Upper lobe of left lung (tissue), 6 donors: Measurements from ENCODE around the gene ELP1. TPM values are rescaled to one million over a fixed set of nuclear protein-coding genes. Genes with fewer than 3 reads are reported as not detected.

ENCODE experiments used
- ATAC-seq, 2 donors: fragments of 200-7000 bp; cut with Tn5 transposase; one replicate each; pipeline ENCODE4 v1.9.1; 2022; ENCODE audit warnings: mild to moderate bottlenecking in 2 of 2, moderate library complexity in 2 of 2; ENCODE audit not compliant: low FRiP score in 2 of 2
- DNase-seq, 2 donors: peaks; one replicate each; pipeline ENCODE4 v3.0.0-alpha.2; 2019 to 2020
- H3K27ac ChIP-seq, 4 donors: fragments of 200-600 bp; sonication (generic); one replicate each; pipeline ENCODE4 v1.5.1; 2016 to 2019
- H3K27me3 ChIP-seq, 4 donors: fragments of 200-600 bp; sonication (generic); one replicate each; pipeline ENCODE4 v1.5.1; 2017 to 2019
- H3K36me3 ChIP-seq, 4 donors: fragments of 200-600 bp; sonication (generic); one replicate each; pipeline ENCODE4 v1.5.1; 2016 to 2019
- H3K4me1 ChIP-seq, 4 donors: fragments of 200-600 bp; sonication (generic); one replicate each; pipeline ENCODE4 v1.5.1; 2018 to 2019
- H3K4me3 ChIP-seq, 4 donors: fragments of 200-600 bp; sonication (generic); one replicate each; pipeline ENCODE4 v1.5.1; 2017 to 2019; ENCODE audit warnings: mild to moderate bottlenecking in 2 of 4, moderate library complexity in 1 of 4
- H3K9me3 ChIP-seq, 4 donors: fragments of 200-600 bp; sonication (generic); one replicate each; pipeline ENCODE4 v1.5.1; 2018 to 2019
- CTCF ChIP-seq, 6 experiments: fragments of 450-650 bp in 4 of 6; fragments of 200-600 bp in 2 of 6; sonication (generic) in 2 of 6; IDR thresholded peaks; one replicate each; pipeline ENCODE4 v1.5.1; 2016 to 2019; ENCODE audit warnings: antibody characterized with exemption in 6 of 6
- EP300 ChIP-seq, 4 donors: sonication (generic); formaldehyde crosslinking; IDR thresholded peaks; one replicate each; pipeline ENCODE4 v1.5.1; 2017; ENCODE audit warnings: antibody characterized with exemption in 4 of 4, control low read depth in 2 of 4
- POLR2A ChIP-seq, 4 donors: fragments of 450-650 bp; IDR thresholded peaks; one replicate each; pipeline ENCODE4 v1.5.1; 2016 to 2017; ENCODE audit warnings: antibody characterized with exemption in 4 of 4, mild to moderate bottlenecking in 2 of 4
- POLR2AphosphoS5 ChIP-seq, 2 donors: sonication (generic); formaldehyde crosslinking; IDR thresholded peaks; one replicate each; pipeline ENCODE4 v1.5.1; 2017; ENCODE audit warnings: antibody characterized with exemption in 2 of 2
- WGBS, 2 donors: methylation state at CpG; one replicate each; pipeline ENCODE4 v1.1.5; 2017 to 2018; 5-methylcytosine and 5-hydroxymethylcytosine counted together
- small RNA-seq, 4 donors: library from RNA; depleted of rRNA; stranded (forward); fragments of <200 nt; gene quantifications; one replicate each; pipeline ENCODE3, GENCODE V24; 2016
- total RNA-seq, 6 donors: library from RNA; depleted of rRNA in 4 of 6; stranded (reverse); fragments of >200 nt in 4 of 6; gene quantifications; one replicate each; pipeline versions ENCODE4 v1.1.0 to v1.2.1, GENCODE V29; 2016 to 2021
- donor health status: DM: no; HTN: no; CAD: no; lungs with moderate emphysema.
- donor health status: DM: no; HTN: yes; CAD: no; lungs with severe emphysema.

The ELP1 gene
- total RNA-seq, 6 donors from 2014 or later = 11.3 to 55.4 (median 18.5) TPM

- no peak for TF ChIP-seq EP300 (IDR thresholded peaks at IDR 0.05)
- no peak for DNase-seq
- no peaks in the 10 kb centered on the region for H3K36me3 ChIP-seq
- H3K27me3 ChIP-seq = no peaks in the 10 kb centered on the region
- H3K27ac ChIP-seq = no peak overlapping the region
- no peaks in the 10 kb centered on the region for H3K4me1 ChIP-seq
- H3K4me3 ChIP-seq = no peak overlapping the region
- 97 to 100% methylated on average over 3 of the region's 3 CpGs for WGBS, 2 donors
- no peaks in the 10 kb centered on the region for H3K9me3 ChIP-seq
- no peak for ATAC-seq
Observed at GRCh38 chr9:108832179-108832500, 101.8 kb downstream of the ELP1 start.

GRCh38 chr9:108831496-108832178, 102.3 kb downstream of the ELP1 start:
- Histone ChIP-seq H3K27me3 (no peaks in the 10 kb centered on the region), H3K36me3 (no peaks in the 10 kb centered on the region), H3K9me3 (no peaks in the 10 kb centered on the region), H3K4me3 (no peak overlapping the region), H3K27ac (no peak overlapping the region), H3K4me1 (no peaks in the 10 kb centered on the region)
- no peak for ATAC-seq
- TF ChIP-seq EP300 (IDR thresholded peaks at IDR 0.05) (no peak), CTCF (IDR thresholded peaks at IDR 0.05) (no peak), POLR2A (IDR thresholded peaks at IDR 0.05) (no peak), POLR2AphosphoS5 (IDR thresholded peaks at IDR 0.05) (no peak)
- 92 to 100% methylated on average over 1 of the region's 1 CpG for WGBS, 2 donors
- no peak for DNase-seq

- no peaks in the 10 kb centered on the region for H3K36me3 ChIP-seq
- H3K27ac ChIP-seq = no peak overlapping the region
- TF ChIP-seq CTCF (IDR thresholded peaks at IDR 0.05) (no peak), EP300 (IDR thresholded peaks at IDR 0.05) (no peak), POLR2AphosphoS5 (IDR thresholded peaks at IDR 0.05) (no peak), POLR2A (IDR thresholded peaks at IDR 0.05) (no peak)
- no peaks in the 10 kb centered on the region for H3K9me3 ChIP-seq
- no peaks in the 10 kb centered on the region for H3K27me3 ChIP-seq
- 43 to 54% methylated on average over 2 of the region's 2 CpGs for WGBS, 2 donors
- no peak overlapping the region for H3K4me3 ChIP-seq
- DNase-seq (no peak), ATAC-seq (no peak)
- H3K4me1 ChIP-seq = no peaks in the 10 kb centered on the region
Observed at GRCh38 chr9:108830272-108830671, 103.7 kb downstream of the ELP1 start.

- peaks cover 5 to 12% (median 8%) of the 10 kb centered on the region in 4 donors for H3K9me3 ChIP-seq
- H3K27me3 ChIP-seq = no peaks in the 10 kb centered on the region
- no peak overlapping the region for H3K27ac ChIP-seq
- DNase-seq (no peak), ATAC-seq (no peak)
- H3K4me1 ChIP-seq = no peaks in the 10 kb centered on the region
- TF ChIP-seq EP300 (IDR thresholded peaks at IDR 0.05) (no peak), POLR2A (IDR thresholded peaks at IDR 0.05) (no peak), CTCF (IDR thresholded peaks at IDR 0.05) (no peak), POLR2AphosphoS5 (IDR thresholded peaks at IDR 0.05) (no peak)
- no peak overlapping the region for H3K4me3 ChIP-seq
- WGBS, 2 donors = 86 to 91% methylated on average over 2 to 3 of the region's 3 CpGs
- H3K36me3 ChIP-seq = no peaks in the 10 kb centered on the region
Observed at GRCh38 chr9:108823829-108824228, 110.1 kb downstream of the ELP1 start.

Small RNAs within 50 kb of the gene (small RNA-seq; reads per million reads assigned to genes)
- gene AL359692.1 = 0 reads per million in 4 donors

Other genes starting within 250 kb of the ELP1 start
- under 1 TPM in 1 of 6 donors, not detected in 5; 0.30 TPM for gene ACTL7B, start 78.1 kb downstream of the ELP1 start, total RNA-seq
- not detected for gene ACTL7A, start 71.9 kb downstream of the ELP1 start, total RNA-seq
- 10 to 100 TPM in 4 of 6 donors, 1 to 10 TPM in 2; 7.8 to 18.9 (median 10.5) TPM for gene ABITRAM, start 276 bp upstream of the ELP1 start, total RNA-seq
- gene CTNNAL1, start 79.4 kb upstream of the ELP1 start, total RNA-seq = 10 to 100 TPM; 10.5 to 59.6 (median 25.9) TPM
- gene TMEM245, start 185.8 kb upstream of the ELP1 start, total RNA-seq = 100 to 1,000 TPM in 3 of 6 donors, 10 to 100 TPM in 3; 54.5 to 203 (median 88.7) TPM
- under 1 TPM in 3 of 6 donors, not detected in 3; 0.06 to 0.13 (median 0.10) TPM for gene FRRS1L, start 233.1 kb upstream of the ELP1 start, total RNA-seq